Naive B cell (primary cell): ENCODE measurements around the gene FCN2. TPM values are rescaled to one million over a fixed set of nuclear protein-coding genes. Genes with fewer than 3 reads are reported as not detected.

Experiments used
- ATAC-seq, 2 donors: fragments of 150-1000 bp; cut with Tn5 transposase; 2 replicates each; pipeline ENCODE4 v1.10.0; 2021; ENCODE audit warnings: low read depth in 2 of 2, mild to moderate bottlenecking in 2 of 2, moderate library complexity in 2 of 2
- DNase-seq: peaks from one replicate; pipeline ENCODE4 v3.0.0; 2022
- H3K27ac Mint-ChIP-seq, 6 donors: one replicate each; pipeline ENCODE4 v1.8.0; 2020 to 2022; ENCODE audit warnings: mild to moderate bottlenecking in 6 of 6, mixed read lengths in 6 of 6, moderate library complexity in 5 of 6, inconsistent platforms in 2 of 6
- H3K27me3 Mint-ChIP-seq, 3 donors: one replicate each; pipeline ENCODE4 v1.8.0; 2021 to 2022; ENCODE audit warnings: mixed read lengths in 3 of 3, mild to moderate bottlenecking in 1 of 3
- H3K36me3 Mint-ChIP-seq, 2 donors: one replicate each; pipeline ENCODE4 v1.8.0; 2020 to 2022; ENCODE audit warnings: mixed read lengths in 2 of 2, inconsistent platforms in 1 of 2, mild to moderate bottlenecking in 1 of 2
- H3K4me1 Mint-ChIP-seq, 3 donors: one replicate each; pipeline ENCODE4 v1.8.0; 2020 to 2022; ENCODE audit warnings: mixed read lengths in 3 of 3, inconsistent platforms in 1 of 3, mild to moderate bottlenecking in 1 of 3, moderate library complexity in 1 of 3
- H3K4me3 Mint-ChIP-seq, 8 donors: one replicate each; pipeline ENCODE4 v1.8.0; 2020 to 2022; ENCODE audit warnings: mild to moderate bottlenecking in 8 of 8, mixed read lengths in 8 of 8, moderate library complexity in 8 of 8, inconsistent platforms in 2 of 8
- H3K9me3 Mint-ChIP-seq, 7 donors: one replicate each; pipeline ENCODE4 v1.8.0; 2020 to 2022; ENCODE audit warnings: mixed read lengths in 7 of 7, mild to moderate bottlenecking in 5 of 7, inconsistent platforms in 2 of 7, moderate library complexity in 1 of 7
- polyA plus RNA-seq, 6 donors: library from polyadenylated mRNA; unstranded; fragments of 300-500 nt; fragmentation: Illumina TruSeq; gene quantifications; one replicate each; pipeline ENCODE4 v1.2.3, GENCODE V29; 2021; ENCODE audit warnings: low read depth in 6 of 6

Gene FCN2
- polyA plus RNA-seq, 6 donors from 2014 or later, result not detected

DNA sequence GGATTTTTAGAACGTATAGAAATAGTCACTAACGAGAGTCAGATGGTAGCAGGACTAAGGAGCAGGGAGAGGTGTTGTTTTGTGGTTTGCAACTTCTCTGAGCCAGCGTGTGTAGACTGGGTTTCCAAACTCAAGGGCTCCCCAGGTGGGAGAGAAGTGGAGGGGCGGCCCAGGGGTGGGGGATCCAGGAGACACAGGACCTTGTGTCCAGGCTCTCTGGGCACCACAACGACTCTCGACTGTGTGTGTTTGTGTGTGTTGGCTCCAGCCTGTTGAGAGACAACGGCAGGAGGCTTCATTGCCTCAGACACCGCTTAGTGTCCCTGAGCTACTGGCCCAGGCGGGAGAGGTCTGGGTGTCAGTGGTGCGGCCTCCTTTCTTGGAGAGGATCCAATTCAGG lies 38.0 kb downstream of the FCN2 start:
- H3K36me3 Mint-ChIP-seq, result peaks cover 11 to 17% of the 10 kb centered on the region in 2 donors
- ATAC-seq, result no peak
- H3K9me3 Mint-ChIP-seq, result peaks cover 6 to 19% (median 13%) of the 10 kb centered on the region in 7 donors
- peaks cover 0 to 22% (median 0%) of the 10 kb centered on the region in 3 donors for H3K4me1 Mint-ChIP-seq
- peaks cover 4 to 25% (median 16%) of the 10 kb centered on the region in 3 donors for H3K27me3 Mint-ChIP-seq
- H3K27ac Mint-ChIP-seq, result no peak overlapping the region
- no peak overlapping the region for H3K4me3 Mint-ChIP-seq
- DNase-seq, result no peak

DNA sequence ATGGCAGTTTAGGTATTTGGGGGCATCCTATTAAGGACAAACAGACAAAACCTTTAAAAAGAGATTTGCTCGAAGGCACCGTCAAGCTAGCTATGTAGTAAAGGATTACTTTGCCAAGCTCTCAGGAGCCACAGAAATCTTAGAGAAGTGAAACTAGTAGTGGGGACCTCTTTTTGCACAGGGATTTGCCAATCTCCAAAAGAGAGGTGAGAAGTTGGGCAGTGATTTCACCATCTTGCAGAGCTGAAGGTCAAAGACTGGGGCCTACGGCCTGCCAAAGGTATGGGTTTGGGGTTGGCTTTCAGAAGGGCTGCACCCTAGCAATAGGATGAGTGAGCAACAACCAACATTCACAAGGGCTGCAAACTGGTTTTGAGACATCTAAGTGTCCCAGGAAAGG lies 38.7 kb downstream of the FCN2 start:
- DNase-seq (no peak), ATAC-seq (no peak)
- Mint-ChIP-seq H3K9me3 (peaks cover 6 to 19% (median 13%) of the 10 kb centered on the region in 7 donors), H3K4me3 (peak overlapping the region in 1 of 8 donors; percentile 22), H3K36me3 (peaks cover 11 to 17% of the 10 kb centered on the region in 2 donors), H3K4me1 (peaks cover 0 to 22% (median 0%) of the 10 kb centered on the region in 3 donors), H3K27ac (no peak overlapping the region), H3K27me3 (peaks cover 4 to 26% (median 16%) of the 10 kb centered on the region in 3 donors)

DNA sequence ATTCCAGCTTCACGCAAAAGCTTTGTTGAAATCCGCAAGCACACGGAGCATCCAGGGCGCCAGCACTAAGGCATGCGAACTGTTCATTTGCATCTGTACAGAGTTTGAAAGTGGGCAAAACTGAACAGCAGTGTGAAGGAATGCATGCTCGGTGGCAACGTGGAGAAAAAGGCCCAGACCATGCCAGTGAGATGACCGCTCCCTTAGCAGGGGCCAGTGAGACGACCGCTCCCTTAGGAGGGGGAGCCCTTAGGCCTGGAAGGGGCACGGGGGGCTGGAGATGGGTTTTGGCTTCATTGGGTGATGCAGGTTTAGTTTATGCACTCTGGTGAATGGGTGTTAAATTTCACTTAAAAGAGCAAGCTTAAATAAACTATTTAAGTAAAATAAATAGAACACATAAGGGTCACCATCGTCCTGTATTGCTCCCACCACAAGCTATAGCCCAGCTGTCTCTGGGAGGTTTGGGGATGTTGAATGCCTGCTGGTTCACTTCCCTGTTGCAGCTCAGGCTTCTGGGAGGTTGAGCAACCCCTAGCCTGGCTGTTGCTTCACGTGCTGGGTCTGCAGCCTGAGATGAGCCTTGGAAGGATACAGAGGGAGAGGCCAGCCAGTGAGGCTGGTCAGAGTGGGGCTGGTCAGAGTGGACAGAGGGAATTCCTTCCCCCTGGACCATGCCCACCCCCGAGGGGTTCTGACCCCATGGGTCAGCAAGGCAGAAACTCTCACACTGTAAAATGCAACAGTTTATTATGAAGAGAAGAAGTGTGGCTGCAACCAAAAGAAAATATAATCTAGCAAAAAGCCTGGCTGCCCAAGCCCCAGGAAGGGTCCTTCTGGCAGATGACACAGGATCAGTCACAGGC lies 41.7 kb downstream of the FCN2 start:
- Mint-ChIP-seq H3K27ac (no peak overlapping the region), H3K4me1 (peaks cover 0 to 26% (median 0%) of the 10 kb centered on the region in 3 donors), H3K9me3 (peaks cover 6 to 19% (median 13%) of the 10 kb centered on the region in 7 donors), H3K36me3 (peaks cover 11 to 17% of the 10 kb centered on the region in 2 donors), H3K27me3 (peaks cover 6 to 27% (median 8%) of the 10 kb centered on the region in 3 donors), H3K4me3 (no peak overlapping the region)
- ATAC-seq, result no peak
- DNase-seq, result no peak

DNA sequence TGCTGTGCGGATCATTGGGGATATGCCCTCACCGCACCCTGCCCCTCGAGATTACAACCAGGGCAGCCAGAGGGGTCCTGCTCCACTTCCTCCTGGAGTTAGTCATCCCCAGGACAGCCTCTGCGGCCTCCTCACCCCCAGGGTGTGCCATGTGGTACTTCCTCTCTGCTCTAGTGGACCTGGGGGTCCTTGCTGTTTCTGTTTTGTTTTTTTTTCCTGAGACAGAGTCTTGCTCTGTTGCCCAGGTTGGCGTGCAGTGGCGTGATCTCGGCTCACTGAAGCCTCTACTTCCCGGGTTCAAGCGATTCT lies 42.3 kb downstream of the FCN2 start:
- no peak for DNase-seq
- Mint-ChIP-seq H3K4me1 (peaks cover 0 to 21% (median 2%) of the 10 kb centered on the region in 3 donors), H3K27ac (no peak overlapping the region), H3K27me3 (peaks cover 6 to 27% (median 8%) of the 10 kb centered on the region in 3 donors), H3K9me3 (peaks cover 6 to 19% (median 13%) of the 10 kb centered on the region in 7 donors), H3K36me3 (peaks cover 11 to 17% of the 10 kb centered on the region in 2 donors), H3K4me3 (no peak overlapping the region)
- ATAC-seq, result no peak

DNA sequence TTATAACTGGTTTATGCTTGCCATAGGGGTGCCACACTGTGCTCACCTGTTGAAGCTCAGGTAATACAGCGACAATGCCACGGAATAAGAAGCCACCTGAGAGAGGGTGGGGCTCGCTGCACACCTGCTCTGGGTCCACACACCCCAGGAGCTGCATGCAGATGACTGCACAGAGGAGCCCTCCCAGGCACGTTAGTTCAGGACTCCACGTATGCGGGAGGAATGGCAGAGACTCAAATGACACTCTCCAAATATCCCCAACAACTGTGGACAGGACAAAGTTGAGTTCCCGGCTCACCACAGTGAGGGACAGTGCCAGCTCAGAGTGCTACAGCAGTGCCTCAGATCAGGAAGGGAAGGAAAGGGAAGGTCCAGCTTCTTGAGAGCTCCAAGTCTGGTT lies 42.9 kb downstream of the FCN2 start:
- Mint-ChIP-seq H3K27me3 (peaks cover 5 to 21% (median 6%) of the 10 kb centered on the region in 3 donors), H3K4me1 (peaks cover 0 to 21% (median 4%) of the 10 kb centered on the region in 3 donors), H3K27ac (no peak overlapping the region), H3K4me3 (peak overlapping the region in 1 of 8 donors; percentile 2), H3K9me3 (peaks cover 5 to 17% (median 12%) of the 10 kb centered on the region in 7 donors), H3K36me3 (peaks cover 9 to 14% of the 10 kb centered on the region in 2 donors)
- ATAC-seq (no peak), DNase-seq (no peak)

DNA sequence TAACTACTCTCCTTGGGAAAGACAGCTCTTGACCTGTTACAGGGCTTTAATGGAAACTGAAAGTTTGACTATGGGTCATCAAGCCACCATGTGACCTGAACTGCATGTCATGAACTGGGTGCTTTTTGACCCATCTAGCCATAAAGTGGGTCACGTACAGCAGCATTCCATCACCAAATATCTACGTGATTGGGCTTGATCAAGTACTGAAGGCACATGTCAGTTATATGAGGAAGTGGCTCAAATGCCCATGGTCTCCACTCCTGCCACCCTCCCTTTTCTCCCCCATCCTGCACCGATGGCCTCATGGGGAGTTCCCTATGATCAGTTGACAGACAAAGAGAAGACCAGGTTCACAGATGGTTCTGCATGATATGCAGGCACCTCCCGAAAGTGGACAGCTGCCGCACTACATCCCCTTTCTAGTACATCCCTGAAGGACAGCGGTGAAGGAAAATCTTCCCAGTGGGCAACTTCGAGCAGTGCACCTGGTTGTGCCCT lies 44.5 kb downstream of the FCN2 start:
- peaks cover 0 to 16% (median 3%) of the 10 kb centered on the region in 3 donors for H3K27me3 Mint-ChIP-seq
- ATAC-seq (no peak), DNase-seq (no peak)
- H3K27ac Mint-ChIP-seq, result no peak overlapping the region
- peaks cover 13 to 31% (median 15%) of the 10 kb centered on the region in 3 donors for H3K4me1 Mint-ChIP-seq
- H3K4me3 Mint-ChIP-seq, result no peak overlapping the region
- no peaks in the 10 kb centered on the region for H3K36me3 Mint-ChIP-seq
- H3K9me3 Mint-ChIP-seq, result peaks cover 0 to 1% (median 0%) of the 10 kb centered on the region in 7 donors

DNA sequence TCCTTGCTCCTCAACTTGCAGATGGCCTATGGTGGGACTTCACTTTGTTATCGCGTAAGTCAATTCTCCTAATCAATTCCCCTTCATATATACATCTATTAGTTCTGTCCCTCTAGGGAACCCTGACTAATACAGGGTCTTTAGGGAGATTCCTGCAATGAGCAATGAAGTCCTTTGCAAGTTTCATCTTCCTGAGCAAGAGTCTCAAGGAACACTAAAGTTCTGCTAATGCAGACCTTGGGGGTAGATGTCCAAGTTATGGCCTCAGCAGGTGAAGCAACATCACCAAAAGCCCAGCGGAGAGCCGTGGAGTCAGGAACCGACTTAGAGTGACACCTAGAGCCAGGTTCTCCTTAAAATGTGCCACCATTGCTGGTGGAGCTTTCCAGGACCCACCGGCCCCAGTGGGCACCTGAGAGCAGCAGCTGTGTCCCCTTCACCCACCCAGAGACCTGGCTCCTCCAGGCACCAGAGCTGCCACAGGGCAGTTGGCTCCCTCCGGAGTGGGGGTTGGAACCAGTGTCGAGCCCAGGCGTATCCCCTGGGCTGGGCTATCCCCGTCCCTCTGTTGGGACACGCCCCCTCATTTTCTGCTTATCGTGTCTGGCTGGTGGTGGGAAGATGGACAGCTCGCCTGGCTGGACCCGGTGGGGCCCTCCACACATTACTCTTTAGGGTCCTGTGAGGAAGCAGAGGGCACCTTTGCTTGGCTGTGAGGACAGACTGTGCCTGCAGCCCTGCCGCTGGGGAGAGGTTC lies 48.0 kb downstream of the FCN2 start:
- no peak for ATAC-seq
- H3K4me1 Mint-ChIP-seq, result peaks cover 41 to 60% (median 46%) of the 10 kb centered on the region in 3 donors
- DNase-seq, result no peak
- peak overlapping the region in 7 of 8 donors; percentile 34 to 87 (median 61) for H3K4me3 Mint-ChIP-seq
- peaks cover 0 to 3% (median 0%) of the 10 kb centered on the region in 7 donors for H3K9me3 Mint-ChIP-seq
- H3K36me3 Mint-ChIP-seq, result no peaks in the 10 kb centered on the region
- peak overlapping the region in 3 of 6 donors; percentile 39 to 96 (median 65) for H3K27ac Mint-ChIP-seq
- peaks cover 13 to 17% (median 15%) of the 10 kb centered on the region in 3 donors for H3K27me3 Mint-ChIP-seq

DNA sequence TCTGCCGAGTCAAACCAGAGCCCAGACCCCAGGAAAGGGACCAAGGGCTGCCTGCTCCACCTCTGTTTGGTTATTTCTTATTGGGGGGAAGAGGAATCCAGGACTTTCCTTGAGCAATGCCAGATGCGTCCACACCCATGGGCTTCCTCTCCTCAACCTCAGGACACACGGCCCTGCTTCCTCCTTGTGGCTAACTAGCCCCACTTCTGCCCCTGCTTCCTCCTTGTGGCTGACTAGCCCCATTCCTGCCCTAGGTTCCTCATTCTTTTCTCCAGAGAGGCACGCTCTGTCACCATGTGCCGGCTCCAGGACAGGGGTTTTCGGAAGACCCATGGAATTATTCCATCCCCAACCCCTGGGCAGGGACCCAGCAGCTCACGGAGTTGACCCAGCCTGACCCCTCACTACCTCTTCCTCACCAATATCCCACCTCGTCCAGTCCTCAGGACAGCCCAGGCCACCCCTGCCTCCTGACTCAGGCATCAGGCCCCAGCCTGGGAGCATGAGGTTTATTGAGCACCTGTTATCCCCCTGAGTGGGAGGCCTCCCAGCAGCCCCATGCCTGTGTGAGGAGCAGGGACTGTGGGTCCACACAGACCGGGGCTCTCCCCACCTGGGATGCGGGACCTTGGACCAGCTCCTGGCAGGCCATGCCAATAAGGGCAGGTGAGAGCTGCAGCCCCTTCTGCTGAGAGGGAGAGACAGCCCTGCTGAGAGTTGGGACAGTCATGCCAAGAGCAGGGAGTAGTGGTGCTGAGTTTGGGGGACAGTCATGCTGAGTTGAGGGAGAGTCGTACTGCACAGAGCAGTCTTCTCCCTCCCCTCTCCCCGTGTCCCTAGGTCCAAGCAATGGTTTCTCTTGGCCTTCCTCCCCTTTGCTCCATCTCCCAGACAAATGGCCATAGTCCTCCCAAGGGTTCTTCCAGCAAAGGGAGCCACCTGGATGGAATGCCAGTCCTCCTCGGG lies 48.9 kb downstream of the FCN2 start:
- Mint-ChIP-seq H3K9me3 (peaks cover 0 to 3% (median 0%) of the 10 kb centered on the region in 7 donors), H3K27ac (peak overlapping the region in 5 of 6 donors; percentile 69 to 96 (median 93)), H3K36me3 (no peaks in the 10 kb centered on the region), H3K4me1 (peaks cover 46 to 68% (median 55%) of the 10 kb centered on the region in 3 donors), H3K27me3 (peaks cover 13 to 17% (median 13%) of the 10 kb centered on the region in 3 donors), H3K4me3 (peak overlapping the region; percentile 46 to 87 (median 82))
- peak; percentile 51 for DNase-seq
- ATAC-seq, result peak; percentile 47 to 57

DNA sequence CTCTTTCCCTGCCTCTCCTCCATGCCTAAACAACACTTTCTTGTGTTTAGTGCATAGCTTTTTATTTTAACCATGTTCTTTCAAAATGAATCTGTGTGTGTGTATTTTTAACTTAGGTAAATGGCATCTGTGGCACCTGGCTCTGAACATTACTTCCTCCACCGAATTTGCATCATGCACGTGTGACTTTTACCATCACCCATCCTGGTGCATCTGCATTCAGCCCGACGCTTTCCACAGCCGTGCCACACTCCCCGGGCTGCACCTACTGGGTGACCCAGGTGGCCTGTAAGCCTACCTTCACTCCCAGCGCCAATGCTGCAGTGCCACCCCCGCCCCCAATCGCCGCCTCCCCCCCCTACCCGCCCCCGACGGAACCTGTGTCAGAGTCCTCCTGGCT lies 49.8 kb downstream of the FCN2 start:
- Mint-ChIP-seq H3K4me3 (peak overlapping the region; percentile 57 to 87 (median 82)), H3K27ac (peak overlapping the region; percentile 53 to 95 (median 83)), H3K4me1 (peaks cover 53 to 71% (median 64%) of the 10 kb centered on the region in 3 donors), H3K27me3 (peaks cover 9 to 14% (median 13%) of the 10 kb centered on the region in 3 donors), H3K36me3 (no peaks in the 10 kb centered on the region), H3K9me3 (peaks cover 0 to 3% (median 0%) of the 10 kb centered on the region in 7 donors)
- DNase-seq (peak; percentile 77), ATAC-seq (peak; percentile 87)

DNA sequence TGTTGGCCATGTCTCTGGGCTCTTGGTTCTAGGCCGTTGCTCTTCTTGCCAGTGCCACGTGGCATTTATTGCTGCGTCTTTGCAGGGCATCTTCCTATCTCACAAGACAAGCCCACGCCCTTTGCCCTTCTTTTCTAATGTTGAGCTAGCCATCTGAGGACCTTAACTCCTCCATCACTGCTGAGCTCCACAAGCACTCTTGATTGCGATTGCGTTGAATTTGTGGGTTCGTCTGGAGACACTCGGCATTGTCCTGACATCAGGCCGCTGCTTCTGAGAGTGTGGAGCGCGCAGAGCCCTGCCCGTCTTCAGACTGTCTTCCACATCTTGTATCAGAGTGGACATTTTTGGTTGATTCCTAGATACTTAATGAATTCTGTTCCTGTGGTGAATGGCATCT lies 51.6 kb downstream of the FCN2 start:
- H3K9me3 Mint-ChIP-seq, result peaks cover 0 to 3% (median 0%) of the 10 kb centered on the region in 7 donors
- H3K4me1 Mint-ChIP-seq, result peaks cover 67 to 89% (median 82%) of the 10 kb centered on the region in 3 donors
- peaks cover 7 to 14% (median 13%) of the 10 kb centered on the region in 3 donors for H3K27me3 Mint-ChIP-seq
- no peak for ATAC-seq
- DNase-seq, result no peak
- peak overlapping the region in 3 of 6 donors; percentile 69 to 93 (median 78) for H3K27ac Mint-ChIP-seq
- peak overlapping the region in 7 of 8 donors; percentile 13 to 65 (median 43) for H3K4me3 Mint-ChIP-seq
- H3K36me3 Mint-ChIP-seq, result no peaks in the 10 kb centered on the region

DNA sequence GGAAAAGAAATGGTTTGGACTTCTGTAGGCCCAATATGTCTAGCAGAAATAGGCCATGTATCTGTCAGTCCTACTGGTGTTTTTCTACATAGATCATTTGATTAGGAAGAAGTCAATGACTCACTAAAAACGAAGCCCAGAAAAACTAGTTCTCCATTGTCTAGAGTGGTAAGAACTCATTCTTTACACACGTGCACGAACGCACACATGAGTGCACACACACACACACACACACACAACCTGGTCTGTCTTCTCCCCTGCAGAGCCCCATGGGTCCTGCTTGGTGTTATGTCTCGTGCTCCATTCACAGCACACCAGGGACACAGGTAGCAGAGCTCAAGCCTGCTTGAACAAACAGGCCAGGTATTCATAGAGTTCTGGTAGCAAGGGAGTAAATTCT lies 52.0 kb downstream of the FCN2 start:
- Mint-ChIP-seq H3K27me3 (peaks cover 7 to 14% (median 13%) of the 10 kb centered on the region in 3 donors), H3K27ac (peak overlapping the region in 4 of 6 donors; percentile 20 to 93 (median 54)), H3K4me1 (peaks cover 71 to 93% (median 86%) of the 10 kb centered on the region in 3 donors), H3K9me3 (peaks cover 0 to 3% (median 0%) of the 10 kb centered on the region in 7 donors), H3K36me3 (no peaks in the 10 kb centered on the region), H3K4me3 (peak overlapping the region in 6 of 8 donors; percentile 24 to 69 (median 50))
- ATAC-seq (no peak), DNase-seq (no peak)

DNA sequence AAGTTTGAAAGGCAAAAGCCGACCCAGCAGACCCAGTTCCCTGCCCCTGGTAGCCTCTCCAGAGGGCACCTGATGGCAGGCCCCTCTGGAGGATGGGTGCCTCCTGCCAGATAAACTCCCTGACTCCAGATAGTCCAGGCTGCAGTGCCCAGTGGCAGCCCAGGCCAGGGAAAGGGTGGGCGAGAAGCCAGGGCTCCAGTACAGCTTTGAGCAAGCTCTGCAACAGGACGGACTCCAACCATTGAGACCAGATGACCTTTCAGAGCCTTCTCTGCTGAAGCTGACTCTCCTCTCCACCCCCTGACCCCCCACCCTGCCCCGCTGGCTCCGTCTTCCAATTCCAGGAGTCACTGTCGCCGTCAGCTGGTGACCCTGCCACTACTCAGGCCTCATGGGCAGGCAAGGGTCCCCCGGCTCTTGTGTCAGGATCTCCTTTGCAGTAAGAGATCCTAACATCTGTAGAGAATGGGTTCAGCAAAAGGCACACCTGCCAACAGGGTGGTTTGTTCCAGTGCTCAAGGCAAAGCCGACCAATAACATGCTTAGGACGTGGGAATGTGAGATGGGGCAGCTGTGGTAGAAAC lies 52.6 kb downstream of the FCN2 start:
- Mint-ChIP-seq H3K4me1 (peaks cover 67 to 90% (median 88%) of the 10 kb centered on the region in 3 donors), H3K4me3 (peak overlapping the region in 6 of 8 donors; percentile 32 to 69 (median 49)), H3K27me3 (peaks cover 7 to 14% (median 13%) of the 10 kb centered on the region in 3 donors), H3K27ac (peak overlapping the region in 3 of 6 donors; percentile 20 to 61 (median 54)), H3K9me3 (peaks cover 0 to 3% (median 0%) of the 10 kb centered on the region in 7 donors), H3K36me3 (no peaks in the 10 kb centered on the region)
- no peak for ATAC-seq
- no peak for DNase-seq
